GM23338 (cell line): ENCODE data around the gene CEACAM19. TPM values are rescaled to one million over a fixed set of nuclear protein-coding genes. Genes with fewer than 3 reads are reported as not detected.

ENCODE experiments used
- ATAC-seq: fragments of 200-7000 bp; cut with Tn5 transposase; 3 replicates; pipeline ENCODE4 v1.9.1; 2020
- DNase-seq: peaks from one replicate; pipeline ENCODE4 v3.0.0-alpha.2; 2015; ENCODE audit warnings: low spot score
- H2AFZ ChIP-seq: fragments of 200-600 bp; sonication (generic); 2 replicates; pipeline ENCODE4 v1.8.0; 2016; ENCODE audit warnings: antibody characterized with exemption, mild to moderate bottlenecking, moderate library complexity
- H3F3A ChIP-seq: fragments of 200-600 bp; sonication (generic); replicated peaks from 2 replicates; pipeline ENCODE4 v1.8.0; 2017; ENCODE audit warnings: antibody characterized with exemption, mixed run types, low read depth
- H3K27ac ChIP-seq: fragments of 200-600 bp; sonication (generic); 2 replicates; pipeline ENCODE4 v1.6.1; 2016; ENCODE audit warnings: low read depth
- H3K27me3 ChIP-seq: fragments of 200-600 bp; sonication (generic); 2 replicates; pipeline ENCODE4 v1.8.0; 2016; ENCODE audit warnings: mild to moderate bottlenecking, mixed run types, moderate library complexity; ENCODE audit not compliant: insufficient read depth
- H3K36me3 ChIP-seq: fragments of 200-600 bp; sonication (generic); 2 replicates; pipeline ENCODE4 v1.8.0; 2016; ENCODE audit warnings: mild to moderate bottlenecking; ENCODE audit not compliant: insufficient read depth
- H3K4me1 ChIP-seq: fragments of 200-600 bp; sonication (generic); 2 replicates; pipeline ENCODE4 v1.8.0; 2016; ENCODE audit warnings: mild to moderate bottlenecking, moderate library complexity; ENCODE audit not compliant: insufficient read depth
- H3K4me2 ChIP-seq: fragments of 200-600 bp; sonication (generic); 2 replicates; pipeline ENCODE4 v1.7.1; 2017; ENCODE audit warnings: mixed run types
- H3K4me3 ChIP-seq: fragments of 200-600 bp; sonication (generic); 2 replicates; pipeline ENCODE4 v1.6.1; 2016; ENCODE audit warnings: mixed run types
- H3K79me2 ChIP-seq: fragments of 200-600 bp; sonication (generic); replicated peaks from 2 replicates; pipeline ENCODE4 v1.8.0; 2017; ENCODE audit warnings: mild to moderate bottlenecking; ENCODE audit not compliant: insufficient read depth
- H3K9me2 ChIP-seq: fragments of 200-600 bp; sonication (generic); 2 replicates; pipeline ENCODE4 v1.8.0; 2017; ENCODE audit not compliant: insufficient read depth
- H4K20me1 ChIP-seq: fragments of 200-600 bp; sonication (generic); replicated peaks from 2 replicates; pipeline ENCODE4 v1.8.0; 2017; ENCODE audit warnings: mild to moderate bottlenecking; ENCODE audit not compliant: insufficient read depth
- H3K27ac Mint-ChIP-seq: 2 replicates; pipeline ENCODE4 v1.8.0; 2020; ENCODE audit warnings: inconsistent platforms, mild to moderate bottlenecking, moderate library complexity, mixed read lengths
- H3K27me3 Mint-ChIP-seq: 3 replicates; pipeline ENCODE4 v1.8.0; 2022; ENCODE audit warnings: low read depth, mild to moderate bottlenecking, moderate library complexity, mixed read lengths, inconsistent platforms; ENCODE audit not compliant: insufficient read depth, poor library complexity
- H3K36me3 Mint-ChIP-seq: 3 replicates; pipeline ENCODE4 v1.8.0; 2021; ENCODE audit warnings: low read depth, mild to moderate bottlenecking, inconsistent platforms, moderate library complexity, mixed read lengths
- H3K4me1 Mint-ChIP-seq: 3 replicates; pipeline ENCODE4 v1.8.0; 2020; ENCODE audit warnings: mild to moderate bottlenecking, inconsistent platforms, mixed read lengths
- H3K4me3 Mint-ChIP-seq: 3 replicates; pipeline ENCODE4 v1.8.0; 2021; ENCODE audit warnings: moderate library complexity, mild to moderate bottlenecking, inconsistent platforms, mixed read lengths
- H3K9me3 Mint-ChIP-seq: 3 replicates; pipeline ENCODE4 v1.8.0; 2020; ENCODE audit warnings: moderate library complexity, mild to moderate bottlenecking, inconsistent platforms, mixed read lengths
- CREB1 ChIP-seq: fragments of 250-450 bp; sonication (Bioruptor Pico); IDR thresholded peaks from 2 replicates; pipeline ENCODE4 v1.5.0; 2020; ENCODE audit warnings: low read depth, mild to moderate bottlenecking, moderate library complexity
- ETS1 ChIP-seq: IDR thresholded peaks from 2 replicates; pipeline ENCODE4 v1.6.1; 2016; ENCODE audit warnings: antibody characterized with exemption
- EZH2 ChIP-seq: fragments of 200-600 bp; sonication (generic); IDR thresholded peaks from one replicate; pipeline ENCODE4 v1.8.0; 2017; ENCODE audit warnings: antibody characterized with exemption, mild to moderate bottlenecking, low read depth; ENCODE audit not compliant: unreplicated experiment
- EZH2phosphoT487 ChIP-seq: fragments of 200-600 bp; sonication (generic); IDR thresholded peaks from one replicate; pipeline ENCODE4 v1.8.1; 2018; ENCODE audit warnings: antibody characterized with exemption; ENCODE audit not compliant: unreplicated experiment
- JUNB ChIP-seq: IDR thresholded peaks from one replicate; pipeline ENCODE4 v1.6.1; 2016; ENCODE audit warnings: antibody characterized with exemption; ENCODE audit not compliant: unreplicated experiment
- STAT1 ChIP-seq: IDR thresholded peaks from one replicate; pipeline ENCODE4 v1.6.1; 2016; ENCODE audit warnings: antibody characterized with exemption; ENCODE audit not compliant: unreplicated experiment
- ZNF331 ChIP-seq: fragments of 250-450 bp; sonication (Bioruptor Pico); IDR thresholded peaks from 2 replicates; pipeline ENCODE4 v1.5.0; 2020; ENCODE audit warnings: low read depth, mild to moderate bottlenecking, moderate library complexity
- ZNF462 ChIP-seq: fragments of 250-450 bp; sonication (Bioruptor Pico); IDR thresholded peaks from 2 replicates; pipeline ENCODE4 v1.5.0; 2020; ENCODE audit warnings: mild to moderate bottlenecking, moderate library complexity
- polyA plus RNA-seq: library from polyadenylated mRNA; unstranded; fragments of >200 nt; fragmentation: Nextera tagmentation; extraction: Ambion mirVana; gene quantifications from 2 replicates; pipeline ENCODE4 v1.2.1, GENCODE V29; 2016
- total RNA-seq: library from RNA; depleted of rRNA; stranded (reverse); fragments of >200 nt; shearing (Covaris generic); gene quantifications from 2 replicates; pipeline ENCODE4 v1.2.3, GENCODE V29; 2014
- TF ChIP-seq, protein P1 (sequence below): IDR thresholded peaks from one replicate; pipeline ENCODE4 v1.6.1; 2018; ENCODE audit warnings: antibody characterized with exemption; ENCODE audit not compliant: unreplicated experiment

Gene CEACAM19
- total and polyA plus RNA-seq, 2 experiments from 2014 or later = 0.38 to 0.76 TPM

DNA sequence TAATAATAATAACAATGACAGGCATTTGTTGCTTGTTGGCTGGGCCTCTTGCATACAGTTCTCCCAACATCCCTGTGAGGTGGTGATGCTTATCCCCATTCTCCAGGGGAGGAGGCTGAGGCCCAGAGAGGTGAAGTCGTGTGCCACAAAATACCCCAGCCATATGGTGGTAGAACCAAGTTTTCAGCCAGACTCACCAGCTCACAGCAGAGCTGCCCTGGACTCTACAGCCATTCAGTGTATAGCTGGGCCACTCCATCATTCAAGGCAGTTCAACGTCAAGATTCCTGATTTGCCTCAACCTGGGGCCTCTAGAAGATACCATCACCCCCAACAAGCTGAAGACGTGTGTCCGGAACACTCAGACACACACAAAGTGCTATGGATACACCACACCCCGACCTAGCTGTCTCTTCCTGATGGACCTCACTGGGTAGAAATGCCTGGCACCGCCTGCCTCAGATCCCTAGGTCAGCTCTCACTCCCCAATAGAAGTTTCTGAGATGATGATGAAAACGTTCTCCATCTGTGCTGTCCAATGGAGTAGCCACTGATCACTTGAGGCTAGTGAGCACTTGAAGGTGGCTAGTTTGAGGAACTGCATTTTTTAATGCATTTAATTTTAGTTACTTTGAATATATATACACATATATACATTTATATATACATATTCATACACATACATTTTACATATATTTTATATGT, 4.3 kb upstream of the CEACAM19 start:
- peaks cover 10% of the 10 kb centered on the region; the same call in 2 of the 3 replicates for H3K36me3 Mint-ChIP-seq
- Histone ChIP-seq H3K4me2 (no peak overlapping the region), H3K4me1 (0 out of 2 replicates have a peak, but pooled peaks cover 6% of the 10 kb centered on the region), H2AFZ (no peak overlapping the region), H3K79me2 (no peaks in the 10 kb centered on the region), H3K9me2 (no peaks in the 10 kb centered on the region), H3K27ac (no peak overlapping the region), H3F3A (0 out of 2 replicates have a peak, but pooled peaks cover 4% of the 10 kb centered on the region), H3K27me3 (no peaks in the 10 kb centered on the region), H4K20me1 (0 out of 2 replicates have a peak, but pooled peaks cover 3% of the 10 kb centered on the region), H3K36me3 (peaks cover 2% of the 10 kb centered on the region), H3K4me3 (no peak overlapping the region)
- H3K9me3 Mint-ChIP-seq = no peaks in the 10 kb centered on the region; the same call in 2 of the 3 replicates
- peaks cover 2% of the 10 kb centered on the region for H3K27me3 Mint-ChIP-seq
- DNase-seq (no peak), ATAC-seq (no peak)
- H3K27ac Mint-ChIP-seq = no peak overlapping the region
- no peaks in the 10 kb centered on the region for H3K4me1 Mint-ChIP-seq
- no peak overlapping the region for H3K4me3 Mint-ChIP-seq
- no peak for TF ChIP-seq ZNF331
- TF ChIP-seq STAT1 = no peak
- TF ChIP-seq, protein P1, sequence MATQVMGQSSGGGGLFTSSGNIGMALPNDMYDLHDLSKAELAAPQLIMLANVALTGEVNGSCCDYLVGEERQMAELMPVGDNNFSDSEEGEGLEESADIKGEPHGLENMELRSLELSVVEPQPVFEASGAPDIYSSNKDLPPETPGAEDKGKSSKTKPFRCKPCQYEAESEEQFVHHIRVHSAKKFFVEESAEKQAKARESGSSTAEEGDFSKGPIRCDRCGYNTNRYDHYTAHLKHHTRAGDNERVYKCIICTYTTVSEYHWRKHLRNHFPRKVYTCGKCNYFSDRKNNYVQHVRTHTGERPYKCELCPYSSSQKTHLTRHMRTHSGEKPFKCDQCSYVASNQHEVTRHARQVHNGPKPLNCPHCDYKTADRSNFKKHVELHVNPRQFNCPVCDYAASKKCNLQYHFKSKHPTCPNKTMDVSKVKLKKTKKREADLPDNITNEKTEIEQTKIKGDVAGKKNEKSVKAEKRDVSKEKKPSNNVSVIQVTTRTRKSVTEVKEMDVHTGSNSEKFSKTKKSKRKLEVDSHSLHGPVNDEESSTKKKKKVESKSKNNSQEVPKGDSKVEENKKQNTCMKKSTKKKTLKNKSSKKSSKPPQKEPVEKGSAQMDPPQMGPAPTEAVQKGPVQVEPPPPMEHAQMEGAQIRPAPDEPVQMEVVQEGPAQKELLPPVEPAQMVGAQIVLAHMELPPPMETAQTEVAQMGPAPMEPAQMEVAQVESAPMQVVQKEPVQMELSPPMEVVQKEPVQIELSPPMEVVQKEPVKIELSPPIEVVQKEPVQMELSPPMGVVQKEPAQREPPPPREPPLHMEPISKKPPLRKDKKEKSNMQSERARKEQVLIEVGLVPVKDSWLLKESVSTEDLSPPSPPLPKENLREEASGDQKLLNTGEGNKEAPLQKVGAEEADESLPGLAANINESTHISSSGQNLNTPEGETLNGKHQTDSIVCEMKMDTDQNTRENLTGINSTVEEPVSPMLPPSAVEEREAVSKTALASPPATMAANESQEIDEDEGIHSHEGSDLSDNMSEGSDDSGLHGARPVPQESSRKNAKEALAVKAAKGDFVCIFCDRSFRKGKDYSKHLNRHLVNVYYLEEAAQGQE = no peak
- TF ChIP-seq EZH2phosphoT487 = no peak
- TF ChIP-seq CREB1 (CRISPR knock-in tag) = no peak
- TF ChIP-seq EZH2 = no peak
- no peak for TF ChIP-seq ZNF462
- TF ChIP-seq JUNB = no peak
- no peak for TF ChIP-seq ETS1
